Esophagus squamous epithelium (tissue), 5 donors: ENCODE measurements around the gene DLX3. TPM values are rescaled to one million over a fixed set of nuclear protein-coding genes. Genes with fewer than 3 reads are reported as not detected.

Source experiments
- DNase-seq: peaks from one replicate; lab custom pipeline; 2025; lab: John Stamatoyannopoulos, UW
- H3K27ac ChIP-seq, 4 donors: fragments of 200-600 bp; sonication (generic); one replicate each; pipeline ENCODE4 v1.5.1; 2016 to 2019; ENCODE audit warnings: mild to moderate bottlenecking in 1 of 4
- H3K27me3 ChIP-seq, 4 donors: fragments of 200-600 bp; sonication (generic); 1 replicate in 3 of 4; 2 replicates in 1 of 4; pipeline versions ENCODE4 v1.5.1 to v1.6.0; 2017 to 2021; ENCODE audit warnings: antibody characterized with exemption in 1 of 4
- H3K36me3 ChIP-seq, 3 donors: fragments of 200-600 bp; sonication (generic); one replicate each; pipeline ENCODE4 v1.5.1; 2016 to 2019
- H3K4me1 ChIP-seq, 3 donors: fragments of 200-600 bp; sonication (generic); one replicate each; pipeline ENCODE4 v1.5.1; 2017 to 2019
- H3K4me3 ChIP-seq, 4 donors: fragments of 200-600 bp; sonication (generic); 1 replicate in 3 of 4; 2 replicates in 1 of 4; pipeline ENCODE4 v1.5.1; 2016 to 2019; ENCODE audit warnings: mild to moderate bottlenecking in 2 of 4, moderate library complexity in 1 of 4
- H3K9me3 ChIP-seq, 3 donors: fragments of 200-600 bp; sonication (generic); one replicate each; pipeline ENCODE4 v1.5.1; 2016 to 2019
- CTCF ChIP-seq, 6 experiments: fragments of 450-650 bp in 4 of 6; fragments of 200-600 bp in 2 of 6; sonication (generic) in 2 of 6; IDR thresholded peaks; one replicate each; pipeline ENCODE4 v1.5.1; 2016 to 2019; ENCODE audit warnings: antibody characterized with exemption in 6 of 6, mild to moderate bottlenecking in 4 of 6, moderate library complexity in 4 of 6
- POLR2A ChIP-seq, 4 donors: fragments of 450-650 bp; IDR thresholded peaks; one replicate each; pipeline ENCODE4 v1.6.1; 2017; ENCODE audit warnings: antibody characterized with exemption in 4 of 4, mild to moderate bottlenecking in 4 of 4, moderate library complexity in 3 of 4
- WGBS, 2 donors: methylation state at CpG; one replicate each; pipeline ENCODE4 v1.1.5; 2018; 5-methylcytosine and 5-hydroxymethylcytosine counted together
- intact Hi-C: fragments of 100-400 bp; cut with DNase I; formaldehyde crosslinking; loops from one replicate; pipeline ENCODE4 v1.15.0; 2022
- total RNA-seq, 4 donors: library from RNA; depleted of rRNA; stranded (reverse); fragments of >200 nt; gene quantifications; one replicate each; pipeline ENCODE4 v1.1.0, GENCODE V29; 2016
- donor health status: DM: yes; HTN: yes; CAD: no.

DLX3 gene
- total RNA-seq, 4 donors from 2014 or later, result 0.76 to 2.0 (median 1.4) TPM

GRCh38 chr17:49986396-49987289, 8.4 kb downstream of the DLX3 start:
- no peak overlapping the region for H3K27ac ChIP-seq
- peaks cover 7 to 28% (median 12%) of the 10 kb centered on the region in 3 donors for H3K4me1 ChIP-seq
- TF ChIP-seq CTCF (IDR thresholded peaks at IDR 0.05), result no peak
- no peak for TF ChIP-seq POLR2A (IDR thresholded peaks at IDR 0.05)
- H3K9me3 ChIP-seq, result no peaks in the 10 kb centered on the region
- H3K36me3 ChIP-seq, result no peaks in the 10 kb centered on the region
- WGBS, 2 donors, result 71% methylated on average over 6 of the region's 6 CpGs
- no peak overlapping the region for H3K4me3 ChIP-seq
- H3K27me3 ChIP-seq, result peaks cover 0 to 85% (median 2%) of the 10 kb centered on the region in 4 donors
- intact Hi-C loops, result no loop called here
- DNase-seq, result no peak

GRCh38 chr17:49985310-49985990, 9.6 kb downstream of the DLX3 start:
- TF ChIP-seq CTCF (IDR thresholded peaks at IDR 0.05) (no peak), POLR2A (IDR thresholded peaks at IDR 0.05) (no peak)
- peaks cover 7 to 40% (median 14%) of the 10 kb centered on the region in 3 donors for H3K4me1 ChIP-seq
- intact Hi-C loops, result no loop called here
- no peak for DNase-seq
- H3K4me3 ChIP-seq, result no peak overlapping the region
- H3K27ac ChIP-seq, result no peak overlapping the region
- H3K9me3 ChIP-seq, result no peaks in the 10 kb centered on the region
- WGBS, 2 donors, result 51% methylated on average over 2 of the region's 3 CpGs; no CpG with 5 or more reads in 1 of the 2 donors
- peaks cover 0 to 85% (median 2%) of the 10 kb centered on the region in 4 donors for H3K27me3 ChIP-seq
- H3K36me3 ChIP-seq, result no peaks in the 10 kb centered on the region

GRCh38 chr17:49984776-49985175, 10.2 kb downstream of the DLX3 start:
- Histone ChIP-seq H3K4me1 (peaks cover 7 to 47% (median 16%) of the 10 kb centered on the region in 3 donors), H3K27ac (no peak overlapping the region), H3K27me3 (peaks cover 0 to 85% (median 2%) of the 10 kb centered on the region in 4 donors), H3K4me3 (no peak overlapping the region), H3K9me3 (no peaks in the 10 kb centered on the region), H3K36me3 (no peaks in the 10 kb centered on the region)
- WGBS, 2 donors, result 100% methylated on average over 1 of the region's 2 CpGs; no CpG with 5 or more reads in 1 of the 2 donors
- no peak for TF ChIP-seq POLR2A (IDR thresholded peaks at IDR 0.05)
- TF ChIP-seq CTCF (IDR thresholded peaks at IDR 0.05), result no peak
- no peak for DNase-seq
- intact Hi-C loops, result no loop called here

- Histone ChIP-seq H3K9me3 (no peaks in the 10 kb centered on the region), H3K27me3 (peaks cover 0 to 85% (median 1%) of the 10 kb centered on the region in 4 donors), H3K4me3 (no peak overlapping the region), H3K4me1 (peaks cover 7 to 52% (median 16%) of the 10 kb centered on the region in 3 donors), H3K36me3 (no peaks in the 10 kb centered on the region), H3K27ac (no peak overlapping the region)
- intact Hi-C loops, result no loop called here
- WGBS, 2 donors, result no CpG with 5 or more reads among the region's 3 CpGs
- TF ChIP-seq POLR2A (IDR thresholded peaks at IDR 0.05) (no peak), CTCF (IDR thresholded peaks at IDR 0.05) (no peak)
- DNase-seq, result no peak
Observed at GRCh38 chr17:49984283-49984682, 10.7 kb downstream of the DLX3 start.
